ENCODE data around the gene GCHFR.

- TF ChIP-seq CTCF (IDR thresholded peaks at IDR 0.05 in 2 of 3, conservative IDR thresholded peaks at IDR 0.05 in 1 of 3; ENCODE audit: borderline replicate concordance in 1 of 3, insufficient read depth in 1 of 3, low read depth in 2 of 3, low read length in 2 of 3) (peak; percentile 88 to 95 (median 92)), EZH2 (IDR thresholded peaks at IDR 0.05) (no peak), ATF3 (IDR thresholded peaks at IDR 0.05) (no peak), CEBPB (IDR thresholded peaks at IDR 0.05; ENCODE audit: low read depth) (no peak), POLR2AphosphoS5 (IDR thresholded peaks at IDR 0.05; ENCODE audit: low read depth, low read length) (no peak)
Measured at GRCh38 chr15:40782609-40783227, 18.9 kb downstream of the GCHFR start.

All from HCT116 (cell line).